K562 (cell line): Measurements from ENCODE around the gene FGF12. TPM values are rescaled to one million over a fixed set of nuclear protein-coding genes. Genes with fewer than 3 reads are reported as not detected.

Experiments
- ATAC-seq: fragments of 200-7000 bp; cut with Tn5 transposase; 3 replicates; pipeline ENCODE4 v1.9.1; 2020; ENCODE audit warnings: moderate library complexity
- BruUV-seq: library from RNA; stranded (reverse); fragments of 400-500 nt; replicated peaks from 2 replicates; lab custom pipeline; 2021; lab: Mats Ljungman, UMichigan
- CTCF ChIA-PET: fragments of 300-600 bp; formaldehyde crosslinking; extraction: SDS; loops from one replicate; lab custom pipeline; 2021; ENCODE audit warnings: low intra/inter-chr PET ratio; lab: Yijun Ruan, JAX
- POLR2A ChIA-PET: fragments of 300-600, 350-650 bp; sonication (Branson Sonifier 250); formaldehyde crosslinking; extraction: SDS; loops from one replicate; lab custom pipeline; 2021; ENCODE audit warnings: antibody characterized with exemption, inconsistent platforms; lab: Yijun Ruan, JAX
- DNase-seq, 4 experiments: peaks; one replicate each; pipeline versions ENCODE4 v3.0.0 to v3.0.0-alpha.2; 2011 to 2018; ENCODE audit warnings: low spot score in 3 of 4, mixed read lengths in 3 of 4; ENCODE audit errors: extremely low read depth in 1 of 4
- FAIRE-seq: peaks from 2 replicates; lab custom pipeline; 2011; peaks lifted over from hg19 to GRCh38; lab: Jason Lieb, UNC
- H2AFZ ChIP-seq: 2 replicates; pipeline ENCODE4 v1.6.0; 2011; ENCODE audit warnings: low read depth, low read length, control low read depth, inconsistent platforms
- H3K27ac ChIP-seq: fragments of 200-600 bp; 3 replicates; pipeline ENCODE4 v1.8.0; 2011; ENCODE audit warnings: low read depth, mild to moderate bottlenecking, control low read depth, inconsistent platforms, low read length, moderate library complexity, mixed read lengths; ENCODE audit errors: extremely low read depth
- H3K27me3 ChIP-seq, 2 experiments: fragments of 300-600 bp in 1 of 2; 2 replicates in 1 of 2; 3 replicates in 1 of 2; pipeline versions ENCODE4 v1.6.0 to v1.8.0; 2011; ENCODE audit warnings: inconsistent platforms in 2 of 2, low read length in 2 of 2, mild to moderate bottlenecking in 1 of 2, mixed read lengths in 1 of 2, moderate library complexity in 1 of 2; ENCODE audit not compliant: control insufficient read depth in 2 of 2, insufficient read depth in 2 of 2
- H3K36me3 ChIP-seq: fragments of 300-600 bp; 3 replicates; pipeline ENCODE4 v1.8.0; 2011; ENCODE audit warnings: mild to moderate bottlenecking, low read length, inconsistent platforms; ENCODE audit not compliant: control insufficient read depth, insufficient read depth
- H3K4me1 ChIP-seq, 2 experiments: fragments of 200-600 bp in 1 of 2; replicated peaks in 1 of 2; 2 replicates in 1 of 2; 3 replicates in 1 of 2; pipeline versions ENCODE4 v1.5.1 to v1.8.0; 2011; ENCODE audit warnings: inconsistent platforms in 2 of 2, low read length in 2 of 2, mild to moderate bottlenecking in 1 of 2, mixed read lengths in 1 of 2, moderate library complexity in 1 of 2; ENCODE audit not compliant: control insufficient read depth in 2 of 2, insufficient read depth in 2 of 2
- H3K4me2 ChIP-seq: 2 replicates; pipeline ENCODE4 v1.6.1; 2011; ENCODE audit warnings: low read length, control low read depth, inconsistent platforms, mixed read lengths; ENCODE audit not compliant: insufficient read depth
- H3K4me3 ChIP-seq: fragments of 200-600 bp; sonication (generic), shearing (Covaris generic); 2 replicates; pipeline ENCODE4 v1.5.1; 2016; ENCODE audit warnings: control low read depth, inconsistent platforms
- H3K79me2 ChIP-seq: fragments of 200-600 bp; 3 replicates; pipeline ENCODE4 v1.8.0; 2011; ENCODE audit warnings: low read length, inconsistent platforms; ENCODE audit not compliant: control insufficient read depth, insufficient read depth
- H3K9ac ChIP-seq, 2 experiments: 2 replicates each; pipeline versions ENCODE4 v1.6.0 to v1.6.1; 2011; ENCODE audit warnings: low read depth in 2 of 2, low read length in 2 of 2, control low read depth in 1 of 2, inconsistent platforms in 1 of 2, mild to moderate bottlenecking in 1 of 2, mixed read lengths in 1 of 2; ENCODE audit not compliant: insufficient read depth in 1 of 2
- H3K9me1 ChIP-seq: one replicate; pipeline ENCODE4 v1.6.0; 2011; ENCODE audit warnings: inconsistent platforms, mild to moderate bottlenecking, low read length, moderate library complexity; ENCODE audit not compliant: control insufficient read depth, insufficient read depth
- H3K9me3 ChIP-seq: replicated peaks from 2 replicates; pipeline ENCODE4 v1.5.1; 2011; ENCODE audit warnings: low read depth, low read length, inconsistent platforms; ENCODE audit not compliant: control insufficient read depth, insufficient read depth
- H4K20me1 ChIP-seq: replicated peaks from 2 replicates; pipeline ENCODE4 v1.6.1; 2011; ENCODE audit warnings: low read length, inconsistent platforms, mixed read lengths; ENCODE audit not compliant: control insufficient read depth, insufficient read depth
- BCLAF1 ChIP-seq, 2 experiments: fragments of 450-650 bp in 1 of 2; IDR thresholded peaks; 2 replicates each; pipeline ENCODE4 v1.6.1; 2011 to 2017; ENCODE audit warnings: low read depth in 2 of 2, antibody characterized with exemption in 1 of 2, borderline replicate concordance in 1 of 2, low read length in 1 of 2, mild to moderate bottlenecking in 1 of 2, mixed read lengths in 1 of 2; ENCODE audit not compliant: control insufficient read depth in 1 of 2
- CBX8 ChIP-seq: fragments of 200-600 bp; sonication (generic); IDR thresholded peaks from 2 replicates; pipeline ENCODE4 v1.6.1; 2012; ENCODE audit warnings: borderline replicate concordance, mixed run types, low read depth, mild to moderate bottlenecking, moderate library complexity, mixed read lengths, low read length, control low read depth, inconsistent platforms; ENCODE audit not compliant: poor library complexity, severe bottlenecking; ENCODE audit errors: extremely low read depth
- SRSF7 ChIP-seq: fragments of 200-400 bp; formaldehyde crosslinking; optimal IDR thresholded peaks from 2 replicates; pipeline ENCODE3; 2017; ENCODE audit warnings: mild to moderate bottlenecking, low read depth, low read length
- TRIM25 ChIP-seq: fragments of 450-650 bp; IDR thresholded peaks from 2 replicates; pipeline ENCODE4 v1.7.0; 2016; ENCODE audit warnings: borderline replicate concordance
- ZBTB5 ChIP-seq: fragments of 450-650 bp; IDR thresholded peaks from 2 replicates; pipeline ENCODE4 v1.6.1; 2017; ENCODE audit warnings: antibody characterized with exemption
- ZNF707 ChIP-seq: fragments of 250-450 bp; sonication (Bioruptor Pico); conservative IDR thresholded peaks from 2 replicates; pipeline ENCODE4 v1.8.0; 2022; ENCODE audit warnings: inconsistent platforms, mild to moderate bottlenecking, moderate library complexity
- WGBS: fragments of 100-300 bp; shearing (Covaris generic); methylation state at CpG from one replicate; pipeline ENCODE4 v1.1.6; 2016; ENCODE audit warnings: low coverage, mixed read lengths; ENCODE audit not compliant: insufficient coverage; ENCODE audit errors: missing lambda C conversion rate; 5-methylcytosine and 5-hydroxymethylcytosine counted together
- in situ Hi-C: fragments of 300-500 bp; cut with MboI; formaldehyde crosslinking; loops from 4 replicates; pipeline ENCODE4 v1.15.0; 2018; ENCODE audit warnings: inconsistent platforms, mixed read lengths
- intact Hi-C: fragments of 100-400 bp; cut with micrococcal nuclease; formaldehyde crosslinking; loops from 2 replicates; pipeline ENCODE4 v1.14.2; 2022
- polyA plus RNA-seq, 8 experiments: library from polyadenylated mRNA; depleted of rRNA in 4 of 8; stranded (reverse) in 5 of 8; unstranded in 3 of 8; fragments of >200 nt; fragmentation: Nextera tagmentation in 2 of 8; fragmentation: Illumina TruSeq in 1 of 8; extraction: Ambion mirVana in 2 of 8; extraction: Trizol in 1 of 8; gene quantifications; 2 replicates each; pipeline versions ENCODE4 v1.2.1 to v1.2.3, GENCODE V29; 2011 to 2014; ENCODE audit warnings: inconsistent platforms in 1 of 8, missing spikeins in 1 of 8
- total RNA-seq, 7 experiments: library from RNA; depleted of rRNA in 6 of 7; stranded (reverse); fragments of >200 nt in 6 of 7; fragmentation: Illumina TruSeq in 2 of 7; extraction: Trizol in 2 of 7; gene quantifications; 2 replicates each; pipeline versions ENCODE4 v1.2.1 to v1.2.3, GENCODE V29; 2011 to 2021; ENCODE audit warnings: low replicate concordance in 1 of 7

The FGF12 gene
- total and polyA plus RNA-seq, 9 of the 15 experiments (the other 6 are each of a cell fraction or from before 2014, with no cell fraction given), result not detected

GRCh38 chr3:192417017-192417416 lies 310.3 kb downstream of the FGF12 start:
- 0% methylated on average over 2 of the region's 2 CpGs for WGBS
- Histone ChIP-seq H4K20me1 (no peaks in the 10 kb centered on the region), H3K27me3 (no peaks in the 10 kb centered on the region), H3K4me1 (no peaks in the 10 kb centered on the region), H3K9me3 (no peaks in the 10 kb centered on the region; the same call in 1 of the 2 replicates), H3K9ac (no peak overlapping the region), H3K27ac (no peak overlapping the region), H3K36me3 (no peaks in the 10 kb centered on the region), H3K4me3 (no peak overlapping the region), H3K9me1 (no peaks in the 10 kb centered on the region), H3K79me2 (no peaks in the 10 kb centered on the region), H3K4me2 (no peak overlapping the region), H2AFZ (no peak overlapping the region)
- DNase-seq (no peak), FAIRE-seq (no peak), ATAC-seq (no peak)
- BruUV-seq, result no TSS peak
- in situ Hi-C loops (no loop called here), intact Hi-C loops (no loop called here)
- POLR2A ChIA-PET, result no interaction called here
- CTCF ChIA-PET, result no interaction called here
- no peak for TF ChIP-seq TRIM25
- TF ChIP-seq BCLAF1 (IDR thresholded peaks at IDR 0.05; ENCODE audit: borderline replicate concordance in 1 of 2, control insufficient read depth in 1 of 2, low read depth in 2 of 2, low read length in 1 of 2), result no peak
- no peak for TF ChIP-seq ZBTB5
- no peak for TF ChIP-seq SRSF7
- TF ChIP-seq CBX8, result no peak
- TF ChIP-seq ZNF707 (CRISPR knock-in tag), result no peak
